Left colon (tissue), 2 donors: ENCODE results near the gene AFF1. TPM values are rescaled to one million over a fixed set of nuclear protein-coding genes. Genes with fewer than 3 reads are reported as not detected.
A peak's percentile ranks its signal among the peaks of the same experiment; 100 is the strongest.

Experiments
- ATAC-seq: fragments of 200-7000 bp; cut with Tn5 transposase; one replicate; pipeline ENCODE4 v1.9.1; 2020; ENCODE audit warnings: mild to moderate bottlenecking, moderate library complexity
- DNase-seq, 2 donors: peaks; one replicate each; pipeline ENCODE4 v3.0.0-alpha.2; 2020
- intact Hi-C, 2 donors: fragments of 100-400 bp; cut with DNase I in 1 of 2; cut with micrococcal nuclease in 1 of 2; formaldehyde crosslinking; loops; one replicate each; pipeline versions ENCODE4 v1.11.2 to v1.14.0; 2022; cut with DNase I, micrococcal nuclease
- long read RNA-seq: library from polyadenylated mRNA; unstranded; transcript quantifications from one replicate; pipeline ENCODE4 v2.0.0, GENCODE V29; 2021
- total RNA-seq, 2 donors: library from RNA; stranded (reverse); fragmentation: NEBNext Ultra II Directional; extraction: Animal tissue kit (Norgen Biotek cat#: 25700); gene quantifications; one replicate each; pipeline ENCODE4 v1.2.1, GENCODE V29; 2021
- donor health status: DM: no; HTN: no; CAD: no.
- donor health status: DM: yes; HTN: yes; CAD: no.

Gene AFF1, protein sequence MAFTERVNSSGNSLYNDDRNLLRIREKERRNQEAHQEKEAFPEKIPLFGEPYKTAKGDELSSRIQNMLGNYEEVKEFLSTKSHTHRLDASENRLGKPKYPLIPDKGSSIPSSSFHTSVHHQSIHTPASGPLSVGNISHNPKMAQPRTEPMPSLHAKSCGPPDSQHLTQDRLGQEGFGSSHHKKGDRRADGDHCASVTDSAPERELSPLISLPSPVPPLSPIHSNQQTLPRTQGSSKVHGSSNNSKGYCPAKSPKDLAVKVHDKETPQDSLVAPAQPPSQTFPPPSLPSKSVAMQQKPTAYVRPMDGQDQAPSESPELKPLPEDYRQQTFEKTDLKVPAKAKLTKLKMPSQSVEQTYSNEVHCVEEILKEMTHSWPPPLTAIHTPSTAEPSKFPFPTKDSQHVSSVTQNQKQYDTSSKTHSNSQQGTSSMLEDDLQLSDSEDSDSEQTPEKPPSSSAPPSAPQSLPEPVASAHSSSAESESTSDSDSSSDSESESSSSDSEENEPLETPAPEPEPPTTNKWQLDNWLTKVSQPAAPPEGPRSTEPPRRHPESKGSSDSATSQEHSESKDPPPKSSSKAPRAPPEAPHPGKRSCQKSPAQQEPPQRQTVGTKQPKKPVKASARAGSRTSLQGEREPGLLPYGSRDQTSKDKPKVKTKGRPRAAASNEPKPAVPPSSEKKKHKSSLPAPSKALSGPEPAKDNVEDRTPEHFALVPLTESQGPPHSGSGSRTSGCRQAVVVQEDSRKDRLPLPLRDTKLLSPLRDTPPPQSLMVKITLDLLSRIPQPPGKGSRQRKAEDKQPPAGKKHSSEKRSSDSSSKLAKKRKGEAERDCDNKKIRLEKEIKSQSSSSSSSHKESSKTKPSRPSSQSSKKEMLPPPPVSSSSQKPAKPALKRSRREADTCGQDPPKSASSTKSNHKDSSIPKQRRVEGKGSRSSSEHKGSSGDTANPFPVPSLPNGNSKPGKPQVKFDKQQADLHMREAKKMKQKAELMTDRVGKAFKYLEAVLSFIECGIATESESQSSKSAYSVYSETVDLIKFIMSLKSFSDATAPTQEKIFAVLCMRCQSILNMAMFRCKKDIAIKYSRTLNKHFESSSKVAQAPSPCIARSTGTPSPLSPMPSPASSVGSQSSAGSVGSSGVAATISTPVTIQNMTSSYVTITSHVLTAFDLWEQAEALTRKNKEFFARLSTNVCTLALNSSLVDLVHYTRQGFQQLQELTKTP
- total RNA-seq: 10 to 100 TPM; 86.2 to 95.2 TPM
- long read RNA-seq, partial matches to known transcripts: 2 of 13 reads
- long read RNA-seq, other reads (novel, unspliced or antisense): 11 of 13 reads

DNA sequence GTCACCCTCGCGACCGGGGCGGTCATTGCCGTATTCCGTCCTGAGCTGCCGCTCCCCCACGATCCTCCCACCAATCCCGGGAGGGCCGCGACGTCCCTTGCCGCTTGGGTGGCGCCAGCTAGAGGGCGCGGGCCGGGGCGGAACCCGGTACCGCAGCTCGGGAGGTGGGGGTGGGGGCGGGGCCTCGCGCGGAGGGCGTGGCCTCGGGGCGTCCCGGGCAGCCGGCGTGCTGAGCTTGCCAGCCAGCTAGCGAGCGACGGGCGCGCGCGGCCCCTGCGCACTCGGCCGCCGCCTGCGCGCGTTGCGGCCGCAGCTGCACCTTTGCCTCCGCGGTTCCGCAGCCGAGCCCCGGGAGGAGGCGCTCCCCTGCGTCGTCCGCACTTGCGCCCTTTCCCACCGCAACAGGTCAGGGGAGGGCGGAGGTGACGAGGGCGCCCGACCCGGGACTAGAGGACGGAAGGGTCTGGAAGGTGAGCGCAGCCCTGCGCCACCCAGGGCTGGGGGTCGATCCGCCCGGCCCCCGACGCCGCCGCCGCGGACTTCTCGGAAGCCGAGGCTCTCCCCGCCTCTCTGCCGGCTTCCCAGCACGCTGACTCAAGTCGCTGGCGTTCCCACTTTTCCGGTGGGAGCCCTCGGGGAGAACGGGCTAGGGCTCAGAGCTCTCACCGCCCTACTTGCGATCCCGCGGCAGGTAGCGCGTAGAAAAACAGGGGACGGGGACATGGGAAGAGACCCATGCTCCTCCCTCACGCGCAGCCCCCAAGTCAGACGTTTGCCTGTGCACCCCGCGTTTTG is at the start of gene AFF1:
AFF1 (plus strand) TSS at position 241 of the 795 bp plus-strand sequence. CDS start 13,523 bp downstream, outside the sequence.
- intact Hi-C loops: no loop called here
- peak; percentile 94 to 95 for DNase-seq
- peak; percentile 76 for ATAC-seq

DNA sequence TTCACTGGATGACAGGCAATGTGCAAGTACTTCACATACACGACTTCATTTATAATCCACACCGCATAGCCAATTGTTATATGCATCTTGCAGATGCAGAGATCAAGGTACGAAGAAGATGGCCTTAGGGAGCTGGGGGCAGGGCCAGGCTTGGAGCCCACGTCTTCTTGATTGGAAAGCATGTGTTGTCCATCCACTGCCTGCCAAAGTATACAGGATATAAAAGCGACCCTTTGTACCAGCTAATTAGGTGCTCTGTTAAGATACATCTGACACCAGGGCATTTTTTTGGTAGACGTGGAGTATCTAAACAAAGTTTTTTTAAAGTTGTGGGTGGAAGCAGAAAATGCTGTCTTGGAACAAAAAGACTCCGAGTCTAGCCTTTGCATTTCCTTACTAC is 44.0 kb upstream of the AFF1 start:
- no peak for DNase-seq
- ATAC-seq: no peak
- intact Hi-C loops: loop anchor here in 1 of 2 donors (10.0 kb wide), 1 partner anchor 396 kb away; no protein-coding TSS in a partner anchor

- ATAC-seq (peak; percentile 85), DNase-seq (peak; percentile 55 to 74)
- intact Hi-C loops: loop anchor here in 1 of 2 donors (10.0 kb wide), 1 partner anchor 397 kb away; no protein-coding TSS in a partner anchor
Observed at GRCh38 chr4:86891762-86892635, 42.8 kb upstream of the AFF1 start, which contains the start of gene C4orf36. C4orf36 (minus strand) TSS chr4:86892422; CDS start chr4:86891520, 902 bp downstream.

- no peak for ATAC-seq
- peak in 1 of 2 donors; percentile 32 for DNase-seq
- intact Hi-C loops: loop anchor here in 1 of 2 donors (10.0 kb wide), 1 partner anchor 398 kb away; no protein-coding TSS in a partner anchor
Observed at GRCh38 chr4:86892636-86892960, 42.2 kb upstream of the AFF1 start.

GRCh38 chr4:86893136-86893535 is 41.7 kb upstream of the AFF1 start:
- intact Hi-C loops: loop anchor here in 1 of 2 donors (10.0 kb wide), 1 partner anchor 398 kb away; no protein-coding TSS in a partner anchor
- no peak for DNase-seq
- no peak for ATAC-seq

DNA sequence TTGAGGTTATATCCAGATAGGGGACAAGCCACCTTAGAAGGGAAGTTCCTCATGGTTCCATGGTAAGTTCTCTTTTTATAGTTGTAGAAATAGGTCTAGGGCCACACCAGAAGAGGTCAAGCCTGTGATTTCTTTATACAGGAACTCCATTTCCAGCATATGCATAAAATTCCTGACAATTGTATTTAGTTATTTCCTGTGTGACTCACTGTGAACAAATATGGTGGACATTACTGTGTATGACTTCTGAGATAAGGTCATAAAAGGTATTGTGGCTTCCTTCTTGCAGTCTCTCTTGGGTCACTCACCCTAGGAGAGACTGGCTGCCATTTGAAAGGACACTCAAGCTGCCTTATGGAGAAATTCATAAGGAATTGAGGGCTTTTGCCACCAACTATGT is 40.4 kb upstream of the AFF1 start:
- intact Hi-C loops: loop anchor here (2.0 to 10.0 kb wide), 2 partner anchors 398 to 400 kb away; no protein-coding TSS in a partner anchor
- ATAC-seq (peak; percentile 55), DNase-seq (no peak)

GRCh38 chr4:86895692-86896488 is 38.9 kb upstream of the AFF1 start:
- intact Hi-C loops: loop anchor here (2.0 to 10.0 kb wide), 2 partner anchors 399 to 401 kb away; no protein-coding TSS in a partner anchor
- ATAC-seq: peak; percentile 39
- no peak for DNase-seq

GRCh38 chr4:86896596-86896995 is 38.2 kb upstream of the AFF1 start:
- no peak for ATAC-seq
- no peak for DNase-seq
- intact Hi-C loops: loop anchor here in 1 of 2 donors (10.0 kb wide), 1 partner anchor 402 kb away; no protein-coding TSS in a partner anchor

GRCh38 chr4:86898562-86898961 is 36.2 kb upstream of the AFF1 start:
- DNase-seq: no peak
- intact Hi-C loops: loop anchor here in 1 of 2 donors (10.0 kb wide), 1 partner anchor 404 kb away; no protein-coding TSS in a partner anchor
- ATAC-seq: no peak

- intact Hi-C loops: no loop called here
- no peak for ATAC-seq
- no peak for DNase-seq
Observed at GRCh38 chr4:86901864-86902263, 32.9 kb upstream of the AFF1 start.

DNA sequence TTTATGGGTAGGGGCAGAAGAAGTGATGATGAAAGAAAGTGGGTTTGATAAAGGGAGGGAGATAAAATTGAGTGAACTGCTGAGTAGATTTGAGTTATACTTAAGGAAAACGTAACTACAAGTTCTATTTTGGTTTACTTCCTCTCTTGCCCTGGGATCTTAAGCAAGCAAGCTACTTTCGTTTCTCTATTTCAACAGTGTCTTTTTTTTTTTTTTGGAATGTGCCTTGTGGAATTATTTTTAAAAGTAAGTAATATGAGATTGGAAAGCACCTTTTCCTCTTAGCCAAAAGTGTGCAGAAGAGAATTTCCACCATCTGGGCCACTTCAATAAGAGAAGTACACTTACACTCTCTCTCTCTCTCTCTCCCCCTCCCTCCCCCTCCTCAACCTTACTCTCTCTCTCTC is 26.6 kb upstream of the AFF1 start:
- DNase-seq: no peak
- intact Hi-C loops: no loop called here
- ATAC-seq: no peak

- intact Hi-C loops: no loop called here
- no peak for DNase-seq
- ATAC-seq: no peak
Observed at GRCh38 chr4:86909546-86910295, 25.1 kb upstream of the AFF1 start.

GRCh38 chr4:86910369-86910768 is 24.4 kb upstream of the AFF1 start:
- no peak for DNase-seq
- intact Hi-C loops: no loop called here
- no peak for ATAC-seq

DNA sequence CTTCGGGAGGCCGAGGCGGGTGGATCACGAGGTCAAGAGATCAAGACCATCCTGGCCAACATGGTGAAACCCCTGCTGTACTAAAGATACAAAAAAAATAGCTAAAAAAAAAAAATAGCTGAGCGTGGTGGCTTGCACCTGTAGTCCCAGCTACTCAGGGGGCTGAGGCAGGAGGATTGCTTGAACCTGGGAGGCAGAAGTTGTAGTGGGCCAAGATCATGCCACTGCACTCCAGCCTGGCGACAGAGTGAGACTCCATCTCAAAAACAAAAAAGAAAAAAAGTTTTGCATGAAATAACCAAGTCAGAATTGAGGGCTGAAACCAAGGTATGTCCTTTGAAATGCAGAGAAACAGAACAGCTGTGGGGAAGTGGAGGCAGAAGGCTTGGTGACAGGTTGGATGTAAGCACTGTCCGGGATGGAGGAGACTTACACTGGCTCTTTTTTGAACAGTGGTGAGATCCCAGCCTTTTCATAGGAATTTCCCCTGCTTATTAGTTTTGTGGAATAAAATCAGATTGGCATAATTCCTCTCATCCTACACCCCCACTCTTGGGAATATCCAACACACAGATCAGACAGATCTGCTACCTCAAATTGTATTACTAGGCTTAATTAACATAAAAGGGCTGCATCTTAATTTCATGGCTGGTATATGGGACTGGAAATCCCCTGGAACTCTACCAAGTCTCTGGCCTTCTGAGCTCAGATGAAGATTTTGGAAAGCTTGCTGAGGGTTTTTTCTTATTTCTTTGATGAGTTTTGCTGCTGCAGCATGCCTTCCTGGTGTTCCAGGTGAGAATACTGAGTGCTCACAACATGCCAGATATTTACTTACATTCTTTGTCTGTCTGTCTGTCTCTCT is 23.8 kb upstream of the AFF1 start:
- no peak for DNase-seq
- ATAC-seq: no peak
- intact Hi-C loops: no loop called here
